ENCODE measurements around the gene TP53.

GRCh38 chr17:7620835-7621234 is 66.5 kb downstream of the TP53 start:
- TF ChIP-seq ZNF274 (IDR thresholded peaks at IDR 0.05; ENCODE audit: low read depth, low read length) (no peak), SUZ12 (IDR thresholded peaks at IDR 0.05; ENCODE audit: extremely low read depth, insufficient read depth, insufficient read length) (no peak), YY1 (IDR thresholded peaks at IDR 0.05; ENCODE audit: insufficient read depth, insufficient read length) (no peak)
